Posterior vena cava (tissue), 2 donors: ENCODE data around the gene ZG16B. TPM values are rescaled to one million over a fixed set of nuclear protein-coding genes. Genes with fewer than 3 reads are reported as not detected.

ENCODE experiments used
- DNase-seq: peaks from one replicate; pipeline ENCODE4 v3.0.0-alpha.2; 2020; ENCODE audit warnings: low spot score
- intact Hi-C, 2 donors: fragments of 100-400 bp; cut with DNase I; formaldehyde crosslinking; loops; one replicate each; pipeline versions ENCODE4 v1.14.1 to v1.14.2; 2022 to 2023
- total RNA-seq, 2 donors: library from RNA; stranded (reverse); fragmentation: NEBNext Ultra II Directional; extraction: Animal tissue kit (Norgen Biotek cat#: 25700); gene quantifications; one replicate each; pipeline ENCODE4 v1.2.1, GENCODE V29; 2021
- donor health status: DM: yes; HTN: yes; CAD: no.
- donor health status: DM: yes; HTN: yes; CAD: no.

The ZG16B gene
- total RNA-seq, 2 donors from 2014 or later: not detected

DNA sequence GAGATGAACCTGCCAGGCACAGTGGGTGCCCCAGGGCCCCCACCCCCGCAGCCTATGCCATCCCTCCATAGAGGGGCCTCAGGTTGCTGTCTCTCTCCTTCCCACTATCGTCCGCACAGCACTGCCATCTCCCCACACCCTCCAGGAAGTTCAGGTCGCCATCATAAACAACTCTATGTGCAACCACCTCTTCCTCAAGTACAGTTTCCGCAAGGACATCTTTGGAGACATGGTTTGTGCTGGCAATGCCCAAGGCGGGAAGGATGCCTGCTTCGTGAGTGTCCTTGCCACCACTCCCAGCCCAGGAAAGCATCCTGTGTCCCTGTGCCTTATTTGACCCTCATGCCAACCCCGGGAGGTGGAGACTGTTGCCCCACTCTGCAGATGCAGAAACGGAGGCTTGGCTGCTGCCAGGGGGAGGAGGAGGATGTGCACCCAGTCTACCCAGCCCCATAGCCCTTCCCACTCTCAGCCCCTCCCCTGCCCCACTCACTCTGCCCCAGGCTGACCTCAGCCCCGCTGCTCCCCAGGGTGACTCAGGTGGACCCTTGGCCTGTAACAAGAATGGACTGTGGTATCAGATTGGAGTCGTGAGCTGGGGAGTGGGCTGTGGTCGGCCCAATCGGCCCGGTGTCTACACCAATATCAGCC is 9.1 kb upstream of the ZG16B start:
- peak; percentile 58 for DNase-seq
- intact Hi-C loops: loop anchor here in 1 of 2 donors (10.0 kb wide), 1 partner anchor 86 kb away; no protein-coding TSS in a partner anchor

- intact Hi-C loops: loop anchor here in 1 of 2 donors (10.0 kb wide), 1 partner anchor 87 kb away; no protein-coding TSS in a partner anchor
- peak; percentile 69 for DNase-seq
Observed at GRCh38 chr16:2821487-2822157, 8.5 kb upstream of the ZG16B start.

DNA sequence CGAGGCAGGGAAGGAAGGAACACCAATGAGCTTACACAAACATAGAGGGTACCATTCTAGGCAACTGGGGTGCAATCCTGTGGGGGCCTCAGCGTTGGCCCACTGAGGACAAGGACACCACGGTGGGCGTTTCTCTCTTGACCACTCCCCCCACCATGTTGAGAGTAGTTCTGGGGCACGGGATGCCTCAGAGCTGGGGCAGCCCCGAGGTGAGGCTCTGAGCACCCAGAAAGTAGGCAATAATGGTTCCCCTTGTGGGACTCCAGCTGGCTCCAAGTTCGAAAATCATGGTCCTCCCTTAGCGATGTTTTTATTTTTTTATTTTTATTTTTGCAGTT is 8.0 kb upstream of the ZG16B start:
- intact Hi-C loops: loop anchor here in 1 of 2 donors (10.0 kb wide), 1 partner anchor 87 kb away; no protein-coding TSS in a partner anchor
- DNase-seq: peak; percentile 32

DNA sequence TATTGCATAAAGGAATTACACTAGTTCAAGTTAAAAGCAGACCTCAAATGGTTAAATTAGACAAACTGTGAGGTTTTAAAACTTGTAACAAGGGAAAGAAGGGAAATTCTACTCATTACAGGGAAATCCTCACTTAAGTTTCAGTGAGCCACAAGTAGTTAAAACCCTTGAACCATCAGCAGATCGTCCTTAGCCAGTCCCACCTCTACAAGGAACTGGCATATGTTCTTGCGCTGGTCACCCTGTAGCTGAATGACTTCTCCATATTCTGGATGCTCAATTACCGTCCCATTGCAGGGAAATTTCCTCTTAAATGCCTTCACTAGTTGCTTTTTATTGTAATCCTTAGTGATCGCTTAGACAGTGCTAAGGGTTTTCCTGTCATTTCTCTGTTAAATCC is 7.6 kb upstream of the ZG16B start:
- intact Hi-C loops: loop anchor here in 1 of 2 donors (10.0 kb wide), 1 partner anchor 88 kb away; no protein-coding TSS in a partner anchor
- no peak for DNase-seq

DNA sequence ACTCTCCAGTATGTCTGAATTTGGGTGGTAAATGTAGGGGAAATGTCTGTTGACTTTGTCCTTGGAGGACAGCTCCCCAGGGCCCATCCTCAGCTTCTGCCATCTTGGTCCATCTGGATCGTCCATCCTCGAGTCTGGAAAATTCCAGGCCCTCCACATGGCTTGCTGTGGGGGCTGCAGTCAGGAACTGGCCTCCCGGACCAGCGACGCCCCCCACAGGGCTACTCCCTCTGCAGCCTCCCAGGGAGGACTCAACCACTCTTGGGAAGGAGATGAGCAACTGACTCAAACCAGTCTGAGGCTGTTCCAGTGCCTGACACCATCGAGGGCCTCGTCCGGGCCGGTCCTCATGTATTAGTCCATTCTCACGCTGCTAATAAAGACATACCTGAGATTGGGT is 5.5 kb upstream of the ZG16B start:
- DNase-seq: peak; percentile 73
- intact Hi-C loops: loop anchor here in 1 of 2 donors (10.0 kb wide), 1 partner anchor 90 kb away; no protein-coding TSS in a partner anchor

DNA sequence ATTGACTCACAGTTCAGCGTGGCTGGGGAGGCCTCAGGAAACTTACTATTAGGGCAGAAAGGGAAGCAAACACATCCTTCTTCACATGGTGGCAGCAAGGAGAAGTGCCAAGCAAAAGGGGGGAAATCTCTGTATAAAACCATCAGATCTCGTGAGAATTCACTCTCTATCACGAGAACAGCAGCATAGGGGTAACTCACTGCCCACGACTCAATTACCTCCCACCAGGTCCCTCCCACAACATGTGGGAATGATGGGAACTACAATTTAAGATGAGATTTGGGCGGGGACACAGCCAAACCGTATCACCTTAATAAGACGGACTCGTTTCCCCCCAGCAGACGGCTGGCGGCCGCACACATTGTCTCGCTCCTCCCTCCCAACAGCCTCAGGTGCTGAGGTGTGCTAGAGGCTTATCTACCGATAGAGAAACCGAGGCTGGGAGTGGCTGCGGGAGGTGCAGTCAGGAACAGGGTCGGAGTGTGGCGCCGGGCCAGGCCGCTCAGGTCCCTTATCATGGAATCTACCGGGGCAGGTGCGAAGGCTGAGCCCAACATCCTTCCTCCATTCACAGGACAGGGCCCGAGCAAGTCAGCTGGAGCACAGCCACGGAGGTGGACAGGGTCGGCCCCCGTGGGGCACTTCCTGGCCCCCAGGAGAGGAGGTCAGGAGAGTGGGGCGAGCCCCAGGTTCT is 4.9 kb upstream of the ZG16B start:
- intact Hi-C loops: loop anchor here in 1 of 2 donors (10.0 kb wide), 1 partner anchor 90 kb away; no protein-coding TSS in a partner anchor
- DNase-seq: peak; percentile 55

DNA sequence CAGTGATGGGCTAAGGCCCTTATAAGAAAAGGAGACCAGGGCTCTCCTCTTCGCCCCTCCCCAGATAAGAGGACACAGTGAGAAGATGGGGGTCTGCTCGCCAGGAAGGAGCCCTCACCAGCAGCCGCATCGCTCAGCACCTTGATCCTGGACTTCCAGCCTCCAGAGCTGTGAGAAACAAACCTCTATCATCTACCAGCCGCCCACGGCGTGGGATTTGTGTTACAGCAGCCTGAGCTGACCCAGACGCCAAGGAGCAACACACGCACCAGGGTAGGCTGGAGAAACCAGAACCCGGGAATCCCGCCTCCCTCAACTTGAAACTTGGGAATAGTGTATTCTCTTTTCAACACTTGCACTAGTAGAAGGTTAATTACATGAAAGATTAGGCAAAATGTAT is 4.2 kb upstream of the ZG16B start:
- intact Hi-C loops: loop anchor here in 1 of 2 donors (10.0 kb wide), 1 partner anchor 91 kb away; no protein-coding TSS in a partner anchor
- peak; percentile 55 for DNase-seq

- peak; percentile 68 for DNase-seq
- intact Hi-C loops: loop anchor here in 1 of 2 donors (10.0 kb wide), 1 partner anchor 92 kb away; no protein-coding TSS in a partner anchor
Observed at GRCh38 chr16:2826591-2827373, 3.3 kb upstream of the ZG16B start.

DNA sequence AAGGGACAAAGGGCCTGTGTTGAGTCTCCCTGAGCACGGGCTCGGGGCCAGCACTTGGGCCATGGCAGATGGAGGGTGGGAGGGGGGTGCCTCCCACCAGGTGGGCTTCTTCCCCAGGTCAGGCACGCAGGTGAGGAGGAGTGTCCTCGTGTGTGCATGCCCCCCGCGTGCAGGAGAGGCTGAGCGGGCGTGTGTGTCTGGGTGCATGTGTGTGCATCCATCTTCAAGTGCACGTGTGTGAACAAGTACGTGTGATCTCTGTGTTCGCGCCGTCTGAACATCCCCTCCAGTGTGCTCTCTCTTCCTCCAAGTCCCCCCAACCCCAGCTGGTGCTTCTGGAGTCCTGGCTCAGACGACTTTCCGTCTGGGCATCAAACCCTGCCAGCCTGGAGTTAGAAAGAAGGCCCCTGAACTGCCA is 2.7 kb upstream of the ZG16B start:
- peak; percentile 61 for DNase-seq
- intact Hi-C loops: loop anchor here in 1 of 2 donors (10.0 kb wide), 1 partner anchor 93 kb away; no protein-coding TSS in a partner anchor

GRCh38 chr16:2827831-2828520 is 2.1 kb upstream of the ZG16B start:
- intact Hi-C loops: loop anchor here in 1 of 2 donors (10.0 kb wide), 1 partner anchor 93 kb away; no protein-coding TSS in a partner anchor
- peak; percentile 42 for DNase-seq

- intact Hi-C loops: loop anchor here in 1 of 2 donors (10.0 kb wide), 1 partner anchor 94 kb away; no protein-coding TSS in a partner anchor
- peak; percentile 68 for DNase-seq
Observed at GRCh38 chr16:2828521-2828840, 1.6 kb upstream of the ZG16B start.

- peak; percentile 45 for DNase-seq
- intact Hi-C loops: loop anchor here in 1 of 2 donors (10.0 kb wide), 1 partner anchor 94 kb away; no protein-coding TSS in a partner anchor
Observed at GRCh38 chr16:2828876-2829430, 1.1 kb upstream of the ZG16B start.

GRCh38 chr16:2830355-2830695 is 222 bp downstream of the ZG16B start:
- intact Hi-C loops: no loop called here
- peak; percentile 66 for DNase-seq

- intact Hi-C loops: no loop called here
- peak; percentile 76 for DNase-seq
Observed at GRCh38 chr16:2831203-2831602, 1.1 kb downstream of the ZG16B start.

- intact Hi-C loops: no loop called here
- DNase-seq: no peak
Observed at GRCh38 chr16:2833776-2834175, 3.7 kb downstream of the ZG16B start.

- intact Hi-C loops: no loop called here
- DNase-seq: no peak
Observed at GRCh38 chr16:2834968-2835367, 4.9 kb downstream of the ZG16B start.

DNA sequence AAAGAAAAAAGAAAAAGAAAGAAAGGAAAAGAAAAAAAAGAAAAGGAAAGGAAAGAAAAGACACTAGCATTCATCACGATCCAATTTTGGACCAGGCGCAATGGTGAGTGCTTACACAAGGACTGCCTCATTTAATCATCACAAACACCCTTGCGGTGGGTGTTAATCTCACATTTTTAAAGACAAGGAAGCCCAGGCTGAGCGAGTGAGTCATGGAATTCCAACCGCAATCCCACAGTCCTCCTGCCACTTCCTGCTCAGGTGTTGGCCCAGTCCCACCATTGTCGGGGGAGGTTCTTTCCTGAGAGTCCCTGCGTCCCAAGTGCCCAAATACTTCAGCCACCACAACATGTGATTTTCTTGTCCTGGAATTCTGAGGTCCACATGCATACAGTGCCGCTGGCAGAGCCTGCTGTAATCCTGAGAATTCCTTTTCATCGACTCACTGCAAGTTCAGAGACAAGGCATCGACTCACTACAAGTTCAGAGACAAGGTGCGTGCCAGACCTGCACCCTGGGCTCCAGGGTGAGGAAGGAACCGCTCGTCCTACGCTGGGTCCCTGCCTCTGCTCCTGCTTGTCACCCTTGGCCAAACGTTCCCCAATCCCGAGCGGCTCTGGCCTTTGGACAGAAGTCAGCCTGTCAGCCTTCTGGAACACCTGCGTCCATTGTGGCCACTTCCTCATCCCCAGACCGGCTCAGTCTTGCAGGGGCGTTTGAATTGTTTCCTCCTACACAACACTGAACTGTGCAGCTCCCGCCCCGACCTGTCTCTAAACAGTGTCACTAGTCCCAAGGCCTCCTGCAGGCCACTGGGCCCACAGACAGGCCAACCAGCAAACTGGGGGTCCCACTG is 5.8 kb downstream of the ZG16B start:
- DNase-seq: peak; percentile 53
- intact Hi-C loops: no loop called here
